G401.6 (cell line): ENCODE data around the gene INTS1.

Experiments
- FAIRE-seq: peaks from 2 replicates; lab custom pipeline; 2012; peaks lifted over from hg19 to GRCh38; lab: Jason Lieb, UNC

The INTS1 gene

GRCh38 chr7:1502845-1503244 is 1.3 kb downstream of the INTS1 start:
- no peak for FAIRE-seq

- FAIRE-seq: no peak
Observed at GRCh38 chr7:1501487-1502270, 2.5 kb downstream of the INTS1 start.

DNA sequence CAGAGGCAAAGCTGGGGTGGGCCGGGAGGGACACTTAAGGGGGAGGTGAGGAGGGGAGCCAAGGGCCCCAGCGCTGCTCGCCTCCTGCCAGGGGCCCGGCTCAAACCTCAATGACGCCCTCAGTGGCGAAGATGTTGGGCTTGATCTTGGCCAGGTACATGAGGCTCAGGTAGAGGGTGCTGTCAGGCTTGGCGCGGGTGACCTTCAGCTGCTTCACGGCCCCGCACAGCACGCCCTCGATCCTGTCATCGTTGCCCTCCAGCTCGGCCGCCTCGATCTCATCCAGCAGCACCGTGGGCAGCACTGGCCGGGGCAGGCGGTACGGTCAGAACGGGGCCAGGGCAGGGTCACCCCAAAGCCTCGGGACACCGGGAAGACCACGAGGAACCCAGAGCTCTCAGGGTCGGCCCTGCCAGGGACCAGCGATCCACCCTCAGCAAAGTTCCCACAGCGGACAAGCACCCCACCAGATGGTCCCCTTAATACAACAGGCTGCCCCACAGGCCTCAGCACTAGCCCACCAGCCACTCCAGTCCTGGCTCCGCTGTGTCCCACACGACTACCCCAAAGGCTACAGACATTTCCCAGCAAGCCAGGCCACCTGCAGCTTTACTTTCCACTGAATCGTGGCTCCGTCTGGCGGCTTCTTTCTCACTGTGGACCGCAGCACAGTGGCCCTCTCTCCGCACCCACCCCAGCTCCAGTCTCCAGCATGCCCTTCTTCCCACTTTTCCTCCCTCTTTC is 4.0 kb downstream of the INTS1 start:
- FAIRE-seq: no peak

GRCh38 chr7:1499367-1500029 is 4.7 kb downstream of the INTS1 start:
- no peak for FAIRE-seq

- FAIRE-seq: no peak
Observed at GRCh38 chr7:1498370-1499305, 5.6 kb downstream of the INTS1 start.

GRCh38 chr7:1497293-1497927 is 6.8 kb downstream of the INTS1 start:
- FAIRE-seq: no peak

- no peak for FAIRE-seq
Observed at GRCh38 chr7:1496531-1497292, 7.5 kb downstream of the INTS1 start.

GRCh38 chr7:1495564-1496242 is 8.5 kb downstream of the INTS1 start:
- FAIRE-seq: no peak

- FAIRE-seq: no peak
Observed at GRCh38 chr7:1494866-1495563, 9.2 kb downstream of the INTS1 start.

GRCh38 chr7:1494447-1494846 is 9.7 kb downstream of the INTS1 start:
- no peak for FAIRE-seq

- FAIRE-seq: no peak
Observed at GRCh38 chr7:1493571-1493970, 10.6 kb downstream of the INTS1 start.

DNA sequence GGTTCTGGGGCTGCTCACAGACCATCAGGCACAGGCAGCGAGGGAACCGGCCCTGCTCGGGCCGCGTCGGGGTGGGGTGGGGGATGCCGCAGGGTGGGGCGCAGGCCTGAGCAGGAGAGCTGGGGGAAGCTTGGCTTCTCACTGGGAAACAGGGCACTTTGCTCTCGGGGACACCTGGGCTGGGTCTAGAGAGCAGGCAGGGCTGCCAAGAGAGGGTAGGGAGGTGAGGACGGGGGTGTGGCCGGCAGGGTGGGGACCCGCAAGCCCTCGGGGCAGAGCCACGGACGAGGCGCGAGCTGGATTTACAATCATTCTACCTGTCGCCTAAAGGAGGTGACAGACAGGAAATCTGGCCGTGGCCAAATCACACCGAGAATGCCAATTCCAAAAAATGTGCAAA is 11.1 kb downstream of the INTS1 start:
- FAIRE-seq: no peak

- no peak for FAIRE-seq
Observed at GRCh38 chr7:1492640-1493039, 11.5 kb downstream of the INTS1 start.

DNA sequence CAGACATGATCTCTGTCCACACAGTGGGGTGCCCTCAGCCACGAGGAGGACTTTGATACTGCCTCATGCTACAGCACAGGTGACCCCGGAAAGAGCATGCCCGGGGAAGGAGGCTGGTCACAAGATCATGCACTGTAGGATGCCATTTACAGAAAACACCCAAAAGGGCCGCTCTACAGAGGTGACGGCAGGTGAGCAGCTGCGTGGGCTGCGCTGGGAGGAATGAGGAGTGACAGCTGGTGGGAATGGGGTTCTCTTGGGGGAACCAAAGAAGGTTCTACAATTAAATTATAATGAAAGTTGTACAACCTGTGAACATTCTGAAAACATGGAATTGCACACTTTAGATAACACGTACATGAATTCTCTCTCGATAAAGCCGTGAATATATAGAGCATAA is 12.0 kb downstream of the INTS1 start:
- no peak for FAIRE-seq

DNA sequence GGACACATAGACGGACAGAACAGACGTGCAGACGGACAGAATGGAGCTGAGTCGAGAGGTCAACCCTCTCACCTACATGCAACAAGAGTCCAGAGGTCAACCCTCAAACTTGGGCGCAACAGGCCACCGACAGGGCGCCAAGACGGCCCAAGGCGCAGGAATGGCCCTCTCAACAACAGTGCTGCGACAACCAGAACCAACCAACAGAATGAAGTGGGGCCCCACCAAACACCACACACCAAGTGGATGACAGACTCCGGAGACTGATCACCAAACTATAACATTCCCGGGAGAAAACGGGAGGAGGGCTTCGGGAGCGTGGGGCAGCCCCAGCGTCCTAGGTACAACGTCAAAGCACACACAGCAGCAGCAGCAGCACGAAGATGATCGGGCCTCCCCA is 13.4 kb downstream of the INTS1 start:
- no peak for FAIRE-seq

DNA sequence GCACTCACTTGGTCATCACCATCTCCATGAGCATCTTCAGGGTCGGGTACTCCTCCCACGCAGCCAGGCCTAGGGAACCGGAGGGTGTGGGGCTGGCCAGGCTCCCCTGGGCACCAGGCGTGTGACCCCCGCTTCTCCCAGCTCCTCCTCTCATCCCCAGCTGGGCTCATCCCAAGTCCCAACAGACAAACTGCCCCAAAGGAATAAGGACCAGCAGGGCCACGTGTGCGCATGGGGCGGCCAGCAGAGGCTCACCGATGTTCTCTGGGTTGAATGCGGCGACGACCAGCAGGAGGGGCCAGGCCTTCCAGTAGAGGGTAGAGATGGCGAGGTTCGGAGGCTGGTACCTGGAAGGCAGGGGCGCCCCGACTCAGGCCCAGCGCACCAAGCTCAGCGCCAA is 14.9 kb downstream of the INTS1 start:
- FAIRE-seq: no peak

GRCh38 chr7:1488016-1488415 is 16.2 kb downstream of the INTS1 start:
- FAIRE-seq: no peak

GRCh38 chr7:1487466-1487865 is 16.7 kb downstream of the INTS1 start:
- FAIRE-seq: no peak

- FAIRE-seq: no peak
Observed at GRCh38 chr7:1486571-1486970, 17.6 kb downstream of the INTS1 start.

GRCh38 chr7:1485156-1485555 is 19.0 kb downstream of the INTS1 start:
- no peak for FAIRE-seq
